Jurkat, Clone E6-1 (cell line): ENCODE measurements around the gene NEK9.
"Not testable (repeated sequence)": the region's sequence is repeated elsewhere in the genome, so short reads cannot be mapped to it uniquely, and the experiment has no call there.

Experiments used
- DNase-seq: peaks from one replicate; pipeline ENCODE4 v3.0.0-alpha.2; 2011; ENCODE audit warnings: low read depth, low spot score
- H3K4me3 ChIP-seq: 2 replicates; pipeline ENCODE4 v1.5.1; 2011; ENCODE audit warnings: mild to moderate bottlenecking, low read length, control low read depth, moderate library complexity

NEK9 gene

DNA sequence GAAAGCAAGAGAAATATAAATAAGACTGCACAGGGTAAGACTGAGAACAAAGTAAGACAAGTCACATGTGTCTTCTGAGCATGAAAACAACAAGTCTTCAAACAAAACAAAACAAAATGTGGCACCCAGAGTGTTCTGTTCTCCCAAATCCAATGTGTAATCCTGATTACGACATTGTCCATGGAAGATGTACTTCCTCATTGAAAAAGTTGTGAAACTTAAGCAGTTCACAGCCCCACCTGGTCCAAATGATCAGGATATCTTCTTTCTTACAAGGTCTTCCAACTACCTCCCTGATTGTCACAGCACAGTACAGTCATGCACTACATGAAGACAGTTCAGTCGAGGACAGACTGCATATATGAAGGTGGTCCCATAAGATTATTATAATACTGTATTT is 23.3 kb upstream of the NEK9 start:
- H3K4me3 ChIP-seq = no peak overlapping the region
- no peak for DNase-seq

DNA sequence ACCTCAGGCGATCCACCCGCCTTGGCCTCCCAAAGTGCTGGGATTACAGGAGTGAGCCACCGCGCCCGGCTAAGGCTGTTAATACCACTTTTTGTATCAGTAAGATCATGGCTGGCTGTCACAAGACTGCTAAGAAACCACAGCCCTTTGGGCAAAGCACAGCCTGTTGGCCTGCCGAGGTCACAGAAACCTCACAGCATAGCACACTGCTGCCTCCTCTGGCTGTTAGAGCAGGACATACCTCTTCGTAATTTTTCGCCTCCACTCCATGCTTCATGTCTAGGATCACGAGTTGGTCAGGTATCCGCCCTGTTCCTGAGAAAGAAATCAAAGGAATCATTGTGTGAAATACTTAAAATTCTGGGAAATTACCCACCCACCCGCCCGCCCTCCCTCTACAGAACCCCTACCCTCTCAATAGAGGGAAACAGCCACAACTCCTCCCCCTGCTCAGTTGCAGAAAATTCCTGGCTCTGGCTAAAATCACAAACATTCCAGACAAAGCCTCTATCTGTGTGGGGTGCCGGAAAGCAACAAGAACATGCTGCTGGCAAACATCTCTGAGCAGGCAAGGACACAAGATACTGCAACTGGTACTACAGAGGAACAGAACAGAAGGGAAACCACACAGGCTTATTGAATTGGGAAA is 20.7 kb upstream of the NEK9 start:
- DNase-seq = no peak
- no peak overlapping the region for H3K4me3 ChIP-seq

DNA sequence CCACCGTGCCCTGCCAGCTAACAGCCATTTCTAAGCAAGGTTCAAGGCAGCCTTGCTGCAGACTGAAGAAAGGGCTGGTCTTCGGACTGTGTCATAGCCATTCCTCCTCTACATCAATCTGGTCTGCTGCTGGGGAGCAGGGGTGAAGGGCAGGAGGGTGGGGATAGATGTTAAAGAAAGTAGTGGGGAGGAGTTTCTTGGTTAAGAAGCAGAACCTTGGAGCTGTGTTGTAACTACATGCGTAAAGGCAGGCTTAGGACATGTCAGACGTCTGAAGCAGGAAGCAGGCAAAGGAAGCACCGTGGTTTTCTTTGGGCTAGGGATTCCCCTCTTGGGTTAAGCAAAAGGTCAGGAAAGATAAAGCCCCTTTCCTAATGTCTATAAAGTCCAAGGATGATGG is 18.1 kb upstream of the NEK9 start:
- H3K4me3 ChIP-seq = no peak overlapping the region
- no peak for DNase-seq

DNA sequence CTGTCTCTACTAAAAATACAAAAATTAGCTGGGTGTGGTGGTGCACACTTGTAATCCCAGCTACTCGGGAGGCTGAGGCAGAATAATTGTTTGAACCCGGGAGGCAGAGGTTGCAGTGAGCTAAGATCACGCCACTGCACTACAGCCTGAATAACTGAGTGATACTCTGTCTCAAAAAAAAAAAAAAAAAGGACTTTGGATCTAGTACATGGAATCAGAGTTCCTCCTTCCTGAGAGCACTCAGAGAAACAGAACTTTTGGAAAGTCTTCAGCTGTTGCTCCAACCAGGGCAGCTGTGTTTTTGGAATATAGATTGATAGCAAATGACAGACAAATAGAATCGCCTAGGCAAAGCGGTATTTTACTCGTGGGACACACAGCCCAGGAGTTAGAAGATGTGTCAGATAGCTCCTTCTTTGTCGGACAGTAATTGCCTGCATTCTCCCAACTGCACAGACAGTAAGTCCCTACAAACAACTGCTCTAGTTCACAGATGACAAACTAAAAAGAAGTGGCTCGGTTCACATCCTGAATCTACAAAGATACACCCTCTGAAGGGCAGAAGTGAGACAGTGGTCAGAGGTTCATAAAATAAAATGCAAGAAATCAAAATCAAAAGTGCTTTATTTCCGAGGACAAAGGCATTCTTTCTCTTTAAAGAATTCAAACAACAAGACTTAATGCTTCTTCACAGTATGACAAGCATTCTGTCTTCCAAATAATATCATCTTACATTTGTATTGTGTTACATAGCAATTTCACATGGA is 17.1 kb upstream of the NEK9 start:
- DNase-seq = no peak
- no peak overlapping the region for H3K4me3 ChIP-seq

DNA sequence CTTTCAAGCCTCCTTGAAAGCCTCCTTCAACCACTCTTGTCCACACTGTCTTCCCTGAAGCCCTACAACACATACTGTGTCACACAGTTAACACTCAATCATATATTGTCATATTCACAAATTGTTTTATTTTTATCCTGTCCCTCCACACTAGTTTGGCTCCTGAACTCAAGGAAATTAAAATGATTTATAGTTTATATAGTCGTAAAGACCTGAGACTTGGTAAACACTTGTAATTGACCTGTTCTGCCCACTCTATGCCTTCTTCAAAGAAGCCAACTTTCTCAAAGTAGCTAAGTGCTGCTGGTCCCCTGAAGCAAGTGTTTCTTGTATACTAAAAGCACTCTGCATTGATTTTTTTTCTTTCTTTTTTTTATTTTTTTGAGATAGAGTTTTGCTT is 15.6 kb upstream of the NEK9 start:
- no peak for DNase-seq
- H3K4me3 ChIP-seq = no peak overlapping the region

DNA sequence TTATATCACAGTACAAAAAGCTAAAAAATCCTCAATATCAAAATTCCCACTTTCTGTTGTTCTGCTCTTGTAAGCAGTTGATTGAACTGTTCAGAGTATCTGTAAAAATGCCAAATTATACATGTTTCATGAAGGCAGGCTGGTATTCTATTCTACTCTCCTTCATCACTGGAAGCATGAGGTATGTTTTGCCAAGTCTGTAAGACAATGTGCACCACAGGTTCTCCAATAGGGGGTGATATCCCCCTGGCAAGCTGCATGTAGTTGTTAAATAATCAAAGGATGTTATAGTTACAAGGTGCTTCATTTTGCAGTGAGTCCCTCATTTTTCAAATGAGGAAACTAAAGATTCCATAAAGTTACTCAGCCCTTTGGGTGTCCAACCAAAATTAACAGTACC is 15.1 kb upstream of the NEK9 start:
- no peak overlapping the region for H3K4me3 ChIP-seq
- peak; percentile 53 for DNase-seq

DNA sequence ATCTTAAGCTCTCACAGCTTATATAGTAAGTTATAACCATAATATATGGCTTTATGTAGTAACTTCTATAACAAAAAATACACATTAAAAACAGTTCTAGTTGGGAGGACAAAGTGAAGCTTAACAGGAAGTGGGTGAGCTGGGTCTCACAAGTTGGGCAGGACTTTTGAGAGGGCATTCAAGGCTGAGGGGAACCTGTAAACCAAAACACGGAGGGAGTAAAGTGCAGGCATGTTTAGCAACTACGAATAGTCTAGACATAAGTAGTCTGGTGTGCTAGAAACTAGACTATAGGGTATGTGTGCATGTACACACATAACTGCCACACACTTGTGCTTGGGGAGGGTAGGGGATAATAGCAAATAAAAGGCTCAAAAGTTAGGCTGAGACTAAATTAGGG is 14.2 kb upstream of the NEK9 start:
- no peak for DNase-seq
- H3K4me3 ChIP-seq = no peak overlapping the region

DNA sequence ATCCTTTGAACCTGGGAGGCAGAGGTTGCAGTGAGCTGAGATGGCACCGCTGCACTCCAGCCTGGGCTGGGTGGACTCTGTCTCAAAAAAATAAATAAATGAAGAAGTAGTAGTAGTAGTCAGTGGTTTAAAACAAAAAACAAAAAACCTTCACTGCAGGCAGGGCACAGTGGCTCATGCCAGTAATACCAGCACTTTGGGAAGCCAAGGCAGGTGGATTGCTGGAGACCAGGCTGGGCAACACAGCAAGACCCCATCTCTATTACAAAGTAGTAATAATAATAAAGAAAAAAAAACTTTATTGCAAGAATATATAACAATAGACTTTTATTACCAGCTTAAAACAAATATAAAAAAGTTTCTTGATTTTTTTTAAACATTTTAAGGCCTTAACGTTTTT is 13.8 kb upstream of the NEK9 start:
- DNase-seq = no peak
- H3K4me3 ChIP-seq = no peak overlapping the region

DNA sequence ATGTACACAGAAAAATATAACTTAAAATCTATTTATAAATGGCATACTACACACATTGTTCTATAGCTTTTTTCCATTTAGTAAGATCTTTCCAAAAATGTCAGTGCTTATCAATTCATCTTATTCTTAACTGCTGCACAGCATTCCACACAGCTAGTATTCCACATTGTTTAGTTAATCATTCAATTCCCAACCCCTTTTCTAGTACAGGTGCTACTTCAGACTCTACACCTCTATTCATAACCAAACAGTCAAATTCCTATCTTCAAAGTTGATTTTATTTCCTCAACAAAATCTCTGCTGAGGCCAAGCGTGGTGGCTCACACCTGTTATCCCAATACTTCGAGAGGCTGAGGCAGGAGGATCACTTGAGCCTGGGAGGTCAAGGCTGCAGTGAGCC is 12.3 kb upstream of the NEK9 start:
- H3K4me3 ChIP-seq = no peak overlapping the region
- DNase-seq = no peak

DNA sequence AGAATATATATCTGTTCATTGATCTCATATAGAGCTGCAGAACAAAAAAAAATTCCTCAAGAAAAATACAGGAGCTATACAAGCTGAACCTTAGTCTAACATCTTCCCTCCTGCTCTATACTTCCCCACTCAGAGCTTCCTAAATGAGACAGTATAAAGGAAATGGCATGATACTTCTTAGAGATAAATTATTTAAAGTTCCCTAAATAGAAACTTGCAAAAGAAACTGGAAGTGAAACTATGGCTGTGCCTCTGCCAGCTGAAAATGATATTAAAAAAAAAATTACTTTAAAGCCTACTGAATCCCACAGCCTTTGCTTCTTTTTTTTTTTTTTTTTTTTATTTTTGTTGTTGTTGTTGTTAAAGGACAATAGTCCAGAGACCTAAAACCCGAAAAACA is 11.6 kb upstream of the NEK9 start:
- DNase-seq = no peak
- H3K4me3 ChIP-seq = no peak overlapping the region

DNA sequence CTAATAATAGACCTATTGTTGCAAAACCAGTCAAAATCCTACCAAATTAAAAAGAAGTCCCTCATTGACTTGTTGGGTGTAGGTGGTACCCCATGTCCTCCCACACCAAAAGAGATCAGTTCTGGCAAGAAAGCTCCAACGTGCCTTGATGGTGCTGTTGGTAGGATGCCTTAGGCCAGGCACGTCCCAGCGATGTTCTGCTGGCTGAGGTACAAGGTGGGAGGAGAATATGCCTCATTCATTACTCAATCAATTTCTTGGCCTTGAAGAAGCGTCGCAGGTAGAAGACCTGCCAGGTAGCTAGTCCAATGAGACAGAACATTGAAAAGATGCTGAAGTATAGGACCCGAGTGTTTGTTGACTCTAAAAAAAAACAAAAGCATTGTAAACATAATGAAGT is 7.8 kb upstream of the NEK9 start:
- no peak for DNase-seq
- no peak overlapping the region for H3K4me3 ChIP-seq

DNA sequence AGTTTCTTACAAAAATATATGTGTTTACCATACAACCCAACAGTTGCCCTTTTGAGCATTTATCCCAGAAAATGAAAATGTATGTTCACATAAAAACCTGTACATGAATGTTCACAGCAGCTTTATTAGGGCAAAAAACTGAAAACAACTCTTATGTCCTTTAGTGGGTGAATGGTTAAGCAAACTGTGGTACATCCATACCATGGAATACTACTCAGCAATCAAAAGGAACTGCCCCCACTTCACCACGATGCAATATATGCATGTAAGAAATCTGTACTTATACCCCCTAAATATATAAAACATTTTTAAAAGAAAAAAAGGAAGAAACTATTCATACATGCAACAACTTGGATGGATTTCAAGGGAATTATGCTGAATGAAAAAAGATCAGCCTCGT is 6.7 kb upstream of the NEK9 start:
- no peak overlapping the region for H3K4me3 ChIP-seq
- DNase-seq = no peak

DNA sequence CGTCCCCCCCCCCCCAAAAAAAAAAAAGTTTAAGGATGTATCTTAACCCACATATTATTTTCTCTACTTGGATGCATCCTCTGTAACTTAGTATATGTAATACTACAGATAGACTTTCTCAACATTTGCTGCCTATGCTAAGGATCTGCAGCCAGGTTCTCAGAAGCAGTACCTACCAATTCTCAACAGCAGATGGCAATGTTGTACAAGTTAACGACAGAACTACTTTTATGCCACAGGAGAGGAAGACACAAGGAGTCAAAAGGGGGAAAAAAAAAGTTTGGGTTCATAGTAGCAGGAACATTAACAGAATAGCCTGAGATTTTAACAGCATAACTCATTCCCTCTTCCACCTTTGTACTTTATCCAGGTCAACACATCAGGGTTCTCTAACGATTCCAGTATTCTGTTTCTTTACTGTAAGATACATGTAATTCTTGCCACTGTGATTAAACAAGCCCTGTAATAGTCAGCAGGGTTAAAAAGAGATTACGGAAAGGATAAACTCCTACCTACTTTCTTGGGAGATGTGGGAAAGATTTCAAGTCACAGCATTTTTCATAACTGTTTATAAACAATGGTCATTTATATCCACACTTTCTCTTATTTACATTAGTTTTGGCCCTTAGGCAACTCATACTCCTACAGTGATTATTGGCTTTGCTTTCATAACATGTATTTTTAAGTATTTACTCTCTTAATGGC is 5.7 kb upstream of the NEK9 start:
- no peak overlapping the region for H3K4me3 ChIP-seq
- peak; percentile 75 for DNase-seq

DNA sequence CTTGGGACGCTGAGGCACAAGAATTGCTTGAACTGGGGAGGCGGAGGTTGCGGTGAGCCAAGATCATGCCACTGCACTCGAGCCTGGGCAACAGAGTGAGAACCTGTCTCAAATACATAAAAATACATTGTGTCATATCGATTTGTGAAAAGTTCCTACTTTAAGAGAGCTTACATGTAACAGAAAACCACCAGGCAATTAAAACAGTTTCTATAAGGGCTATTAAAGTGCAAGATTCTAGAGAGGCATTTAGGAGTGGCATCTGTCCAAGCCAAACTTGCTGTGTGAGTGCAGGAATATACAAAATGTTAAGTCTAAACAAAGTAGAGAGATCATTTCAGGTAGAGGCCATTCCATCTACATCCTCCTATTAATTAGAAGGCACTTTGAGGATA is 1.7 kb upstream of the NEK9 start:
- H3K4me3 ChIP-seq = no peak overlapping the region
- DNase-seq = no peak

DNA sequence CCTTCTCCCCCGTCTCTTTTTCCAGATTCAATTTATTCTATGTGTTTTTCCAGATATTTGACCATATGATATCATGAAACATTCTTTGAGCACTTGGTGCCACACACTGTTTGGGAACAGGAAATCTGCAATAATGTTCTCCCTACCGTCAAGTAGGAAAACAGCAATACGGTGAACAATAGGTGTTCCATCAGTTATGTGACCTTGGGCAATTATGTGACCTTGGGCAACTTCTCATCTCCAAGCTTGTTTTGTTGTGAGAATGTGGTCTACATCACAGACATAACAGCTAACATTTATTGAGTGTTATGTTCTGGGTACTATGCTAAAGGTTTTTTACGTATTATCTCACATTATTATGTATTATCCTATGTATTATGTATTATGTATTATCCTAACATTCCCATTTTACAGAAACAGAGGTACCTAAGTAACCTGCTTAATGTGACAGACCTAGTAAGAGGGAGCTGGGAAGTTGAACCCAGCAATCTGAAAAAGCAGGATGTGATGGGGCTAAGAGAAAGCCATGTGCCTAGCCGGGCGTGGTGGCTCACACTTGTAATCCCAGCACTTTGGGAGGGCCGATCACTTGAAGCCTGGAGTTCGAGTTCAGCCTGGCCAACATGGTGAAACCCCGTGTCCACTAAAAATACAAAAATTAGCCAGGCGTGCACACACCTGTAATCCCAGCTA is 1.2 kb upstream of the NEK9 start:
- H3K4me3 ChIP-seq = peak overlapping the region; percentile 95
- no peak for DNase-seq

DNA sequence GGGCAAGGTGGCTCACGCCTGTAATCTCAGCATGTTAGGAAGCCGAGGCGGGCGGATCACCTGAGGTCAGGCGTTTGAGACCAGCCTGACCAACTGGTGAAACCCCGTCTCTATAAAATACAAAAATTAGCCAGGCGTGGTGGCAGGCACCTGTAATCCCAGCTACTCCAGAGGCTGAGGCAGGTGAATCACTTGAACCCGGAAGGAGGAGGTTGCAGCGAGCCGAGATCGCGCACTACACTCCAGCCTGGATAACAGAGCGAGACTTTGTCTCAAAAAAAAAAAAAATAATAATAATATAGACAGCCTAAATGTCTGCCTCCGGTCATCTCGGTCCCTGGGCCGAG is 599 bp upstream of the NEK9 start:
- peak overlapping the region; percentile 95 for H3K4me3 ChIP-seq
- DNase-seq = not testable (repeated sequence)

DNA sequence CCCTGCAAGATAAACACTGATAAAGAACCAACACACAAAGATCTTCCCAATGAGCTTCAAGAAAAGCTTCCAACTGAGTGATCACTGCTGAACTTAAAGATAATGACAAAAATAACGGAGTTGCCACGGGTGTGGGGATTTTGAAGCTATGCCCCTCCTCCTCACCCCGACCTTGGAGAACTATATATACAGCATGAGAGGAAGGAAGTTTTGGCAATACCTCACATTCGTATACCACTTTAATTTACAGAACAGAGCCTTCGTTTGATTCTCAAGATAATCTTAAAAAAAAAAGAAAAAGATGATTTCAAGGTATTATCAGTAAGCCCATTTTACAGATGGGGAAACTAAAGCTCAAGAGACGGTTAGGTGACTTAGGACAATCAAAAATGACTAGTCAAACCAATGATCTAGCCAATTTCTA is 715 bp downstream of the NEK9 start:
- peak overlapping the region; percentile 95 for H3K4me3 ChIP-seq
- DNase-seq = peak; percentile 9

DNA sequence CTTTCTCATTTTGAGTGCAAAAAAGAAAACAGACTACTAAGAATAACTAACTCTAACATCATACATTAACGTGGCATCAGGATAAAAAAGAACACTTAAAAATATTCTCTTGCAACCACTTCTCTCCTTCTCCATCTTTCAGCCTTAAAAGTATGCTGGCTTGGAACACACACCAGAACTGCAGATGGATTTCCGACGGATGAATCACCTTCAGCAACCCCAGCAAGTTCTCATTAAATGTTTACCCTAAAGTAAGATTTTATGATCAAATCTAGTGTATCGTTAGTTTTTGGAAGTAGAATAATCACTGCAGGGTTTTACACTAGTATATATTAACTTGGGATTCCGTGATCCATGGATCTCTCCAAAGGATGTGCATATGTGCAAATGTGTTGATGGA is 1.2 kb downstream of the NEK9 start:
- H3K4me3 ChIP-seq = peak overlapping the region; percentile 95

DNA sequence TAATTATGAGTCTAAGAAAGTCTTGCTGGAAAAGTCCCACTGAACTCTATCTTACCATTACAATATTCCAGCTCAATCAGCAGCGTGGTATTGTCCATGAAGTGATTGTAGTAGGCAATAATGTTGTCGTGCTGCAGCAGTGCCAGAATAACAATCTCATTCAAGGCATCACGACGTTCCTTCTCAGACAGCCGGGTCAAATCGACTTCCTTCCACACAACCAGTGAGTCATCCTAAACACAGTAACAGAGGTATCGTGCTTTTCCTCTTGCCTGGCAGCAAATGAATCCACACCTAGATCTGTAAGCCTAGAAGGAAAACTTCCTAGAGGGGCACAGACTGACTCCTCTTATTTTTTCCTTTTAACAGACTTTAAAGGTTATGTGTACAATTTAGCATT is 2.9 kb downstream of the NEK9 start:
- H3K4me3 ChIP-seq = no peak overlapping the region
- no peak for DNase-seq

More for the DNA sequence above, 1.2 kb downstream of the NEK9 start:
- no peak for DNase-seq

DNA sequence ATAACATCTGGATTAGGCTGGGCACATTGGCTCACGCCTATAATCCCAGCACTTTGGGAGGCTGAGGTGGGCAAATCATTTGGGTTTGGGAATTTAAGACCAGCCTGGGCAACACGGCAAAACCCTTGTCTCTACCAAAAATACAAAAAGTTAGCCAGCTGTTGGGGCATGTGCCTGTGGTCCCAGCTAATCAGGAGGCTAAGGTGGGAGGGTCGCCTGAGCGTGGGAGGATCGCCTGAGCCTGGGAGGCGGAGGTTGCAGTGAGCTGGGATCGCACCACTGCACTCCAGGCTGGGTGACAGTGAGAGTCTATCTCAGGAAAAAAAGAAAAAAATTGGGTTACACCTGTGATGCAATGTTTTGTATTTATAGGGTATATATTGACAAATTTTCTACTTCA is 5.3 kb downstream of the NEK9 start:
- no peak overlapping the region for H3K4me3 ChIP-seq
- DNase-seq = no peak
